ENCODE data around the gene TFAP2A.

DNA sequence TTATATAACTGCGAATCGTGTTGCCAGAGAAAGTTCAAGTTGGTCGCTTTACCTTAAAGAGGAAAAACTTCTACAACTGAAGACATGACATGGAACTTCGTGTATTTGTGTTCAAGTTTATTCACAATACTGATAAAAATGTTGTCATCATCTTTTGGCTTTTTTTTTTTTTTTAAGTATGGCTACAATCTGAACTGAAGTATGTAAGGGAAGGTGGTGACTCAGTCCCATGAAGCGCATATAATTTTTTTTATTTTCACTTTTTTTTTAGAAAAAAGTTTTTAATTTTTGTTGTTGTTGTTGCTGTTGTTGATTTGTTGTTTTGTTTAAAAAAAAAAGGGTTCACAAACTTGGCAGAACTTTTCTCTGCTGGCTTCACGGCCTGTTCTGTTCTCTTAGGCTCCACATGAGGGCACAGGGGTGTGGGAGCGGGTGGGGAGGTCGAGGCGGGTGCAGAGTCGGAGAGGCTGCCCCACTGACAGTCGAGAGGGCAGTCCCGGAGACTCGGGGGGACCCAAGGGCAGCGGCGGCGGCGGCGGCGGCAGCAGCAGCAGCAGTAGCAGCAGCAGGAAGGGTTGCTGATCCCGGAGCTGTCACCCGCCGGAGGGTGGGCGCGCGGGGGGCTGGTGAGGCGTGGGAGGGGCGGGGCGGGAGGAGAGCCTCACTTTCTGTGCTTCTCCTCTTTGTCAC is 17.0 kb downstream of the TFAP2A start:
- no peak for TF ChIP-seq EZH2 (IDR thresholded peaks at IDR 0.05; ENCODE audit: insufficient read depth, poor library complexity, severe bottlenecking)
- TF ChIP-seq EZH2phosphoT487 (IDR thresholded peaks at IDR 0.05; ENCODE audit: insufficient read depth, low read depth): no peak

All from GM23248 (cell line).